Pancreas (tissue), 10 donors: ENCODE data around the gene SPTLC2. TPM values are rescaled to one million over a fixed set of nuclear protein-coding genes. Genes with fewer than 3 reads are reported as not detected.

Experiments used
- ATAC-seq, 4 donors: fragments of 200-7000 bp; cut with Tn5 transposase; one replicate each; pipeline versions ENCODE4 v1.8.0 to v1.9.1; 2020; ENCODE audit warnings: mild to moderate bottlenecking in 4 of 4, moderate library complexity in 4 of 4
- DNase-seq, 6 donors: peaks; one replicate each; pipeline ENCODE4 v3.0.0-alpha.2; 2020
- FAIRE-seq: peaks from 2 replicates; lab custom pipeline; 2012; peaks lifted over from hg19 to GRCh38; lab: Jason Lieb, UNC
- H3K27ac ChIP-seq, 4 donors: fragments of 200-600 bp; sonication (generic); 1 replicate in 3 of 4; 2 replicates in 1 of 4; pipeline versions ENCODE4 v1.5.0 to v1.8.0; 2020
- H3K27me3 ChIP-seq, 4 donors: fragments of 200-600 bp; one replicate each; pipeline ENCODE4 v1.8.0; 2021
- H3K36me3 ChIP-seq, 3 donors: fragments of 200-600 bp; sonication (generic) in 1 of 3; one replicate each; pipeline versions ENCODE4 v1.5.0 to v1.8.0; 2020 to 2021
- H3K4me1 ChIP-seq, 3 donors: fragments of 200-600 bp; one replicate each; pipeline ENCODE4 v1.8.0; 2021
- H3K4me3 ChIP-seq, 4 donors: fragments of 200-600 bp; sonication (generic) in 2 of 4; one replicate each; pipeline versions ENCODE4 v1.5.0 to v1.8.0; 2020 to 2021
- H3K9me3 ChIP-seq, 4 donors: fragments of 200-600 bp; one replicate each; pipeline ENCODE4 v1.8.0; 2021
- WGBS, 2 donors: extraction: QIAGEN DNeasy Blood & Tissue Kit; methylation state at CpG; one replicate each; pipeline ENCODE4 v1.1.7; 2013; 5-methylcytosine and 5-hydroxymethylcytosine counted together
- intact Hi-C, 3 donors: fragments of 100-400 bp; cut with DNase I; formaldehyde crosslinking; loops; one replicate each; pipeline versions ENCODE4 v1.11.1 to v1.14.2; 2022
- polyA plus RNA-seq, 2 donors: library from polyadenylated mRNA; stranded (reverse); fragments of 200-250 nt; gene quantifications; one replicate each; pipeline ENCODE4 v1.2.3, GENCODE V29; 2013
- total RNA-seq, 6 donors: library from RNA; stranded (reverse); fragmentation: NEBNext Ultra II Directional in 4 of 6; extraction: Animal tissue kit (Norgen Biotek cat#: 25700) in 4 of 6; gene quantifications; one replicate each; pipeline versions ENCODE4 v1.2.1 to v1.2.4, GENCODE V29; 2021 to 2023
- TF ChIP-seq, protein P1 (sequence below), 4 donors: fragments of 200-600 bp; sonication (generic) in 3 of 4; IDR thresholded peaks; one replicate each; pipeline versions ENCODE4 v1.5.0 to v1.8.0; 2021; ENCODE audit warnings: antibody characterized with exemption in 4 of 4
- donor health status: healthy with polysubstance abuse.
- donor health status: DM: no; HTN: no; CAD: no; lungs with moderate emphysema.
- donor health status: DM: no; HTN: no; CAD: no.
- donor health status: control.
- donor health status: control.
- donor health status: Bipolar disorder and iron deficiency.
- donor health status: DM: yes; HTN: yes; CAD: no.
- donor health status: DM: no; HTN: no; CAD: no.
- donor health status: DM: no; HTN: no; CAD: no.
- donor health status: DM: yes; HTN: yes; CAD: no.

Gene SPTLC2
- total and polyA plus RNA-seq, 8 donors = 3.2 to 19.4 (median 8.7) TPM

- intact Hi-C loops = no loop called here
- no peaks in the 10 kb centered on the region for H3K27me3 ChIP-seq
- DNase-seq = no peak
- ATAC-seq = no peak
- H3K36me3 ChIP-seq = peaks cover 0 to 14% (median 5%) of the 10 kb centered on the region in 3 donors
- 65 to 86% methylated on average over 4 of the region's 4 CpGs for WGBS, 2 donors
- H3K4me1 ChIP-seq = no peaks in the 10 kb centered on the region
- TF ChIP-seq, protein P1, sequence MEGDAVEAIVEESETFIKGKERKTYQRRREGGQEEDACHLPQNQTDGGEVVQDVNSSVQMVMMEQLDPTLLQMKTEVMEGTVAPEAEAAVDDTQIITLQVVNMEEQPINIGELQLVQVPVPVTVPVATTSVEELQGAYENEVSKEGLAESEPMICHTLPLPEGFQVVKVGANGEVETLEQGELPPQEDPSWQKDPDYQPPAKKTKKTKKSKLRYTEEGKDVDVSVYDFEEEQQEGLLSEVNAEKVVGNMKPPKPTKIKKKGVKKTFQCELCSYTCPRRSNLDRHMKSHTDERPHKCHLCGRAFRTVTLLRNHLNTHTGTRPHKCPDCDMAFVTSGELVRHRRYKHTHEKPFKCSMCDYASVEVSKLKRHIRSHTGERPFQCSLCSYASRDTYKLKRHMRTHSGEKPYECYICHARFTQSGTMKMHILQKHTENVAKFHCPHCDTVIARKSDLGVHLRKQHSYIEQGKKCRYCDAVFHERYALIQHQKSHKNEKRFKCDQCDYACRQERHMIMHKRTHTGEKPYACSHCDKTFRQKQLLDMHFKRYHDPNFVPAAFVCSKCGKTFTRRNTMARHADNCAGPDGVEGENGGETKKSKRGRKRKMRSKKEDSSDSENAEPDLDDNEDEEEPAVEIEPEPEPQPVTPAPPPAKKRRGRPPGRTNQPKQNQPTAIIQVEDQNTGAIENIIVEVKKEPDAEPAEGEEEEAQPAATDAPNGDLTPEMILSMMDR (IDR thresholded peaks at IDR 0.05) = no peak
- no peak overlapping the region for H3K27ac ChIP-seq
- FAIRE-seq = no peak
- no peak overlapping the region for H3K4me3 ChIP-seq
- H3K9me3 ChIP-seq = no peaks in the 10 kb centered on the region
Measured at GRCh38 chr14:77556946-77557345, 59.5 kb downstream of the SPTLC2 start.

- ATAC-seq (no peak), FAIRE-seq (no peak), DNase-seq (no peak)
- Histone ChIP-seq H3K36me3 (peaks cover 0 to 17% (median 6%) of the 10 kb centered on the region in 3 donors), H3K4me3 (no peak overlapping the region), H3K27ac (no peak overlapping the region), H3K27me3 (no peaks in the 10 kb centered on the region), H3K4me1 (no peaks in the 10 kb centered on the region), H3K9me3 (no peaks in the 10 kb centered on the region)
- TF ChIP-seq, protein P1 (IDR thresholded peaks at IDR 0.05) = no peak
- intact Hi-C loops = no loop called here
- WGBS, 2 donors = 87 to 89% methylated on average over 9 of the region's 9 CpGs
Measured at GRCh38 chr14:77554816-77555599, 61.4 kb downstream of the SPTLC2 start.

- FAIRE-seq (no peak), DNase-seq (no peak), ATAC-seq (no peak)
- intact Hi-C loops = no loop called here
- no peak overlapping the region for H3K27ac ChIP-seq
- H3K9me3 ChIP-seq = no peaks in the 10 kb centered on the region
- 72 to 75% methylated on average over 5 of the region's 5 CpGs for WGBS, 2 donors
- H3K36me3 ChIP-seq = peaks cover 0 to 18% (median 6%) of the 10 kb centered on the region in 3 donors
- H3K4me1 ChIP-seq = no peaks in the 10 kb centered on the region
- no peaks in the 10 kb centered on the region for H3K27me3 ChIP-seq
- TF ChIP-seq, protein P1 (IDR thresholded peaks at IDR 0.05) = no peak
- H3K4me3 ChIP-seq = no peak overlapping the region
Measured at GRCh38 chr14:77554207-77554606, 62.2 kb downstream of the SPTLC2 start.

DNA sequence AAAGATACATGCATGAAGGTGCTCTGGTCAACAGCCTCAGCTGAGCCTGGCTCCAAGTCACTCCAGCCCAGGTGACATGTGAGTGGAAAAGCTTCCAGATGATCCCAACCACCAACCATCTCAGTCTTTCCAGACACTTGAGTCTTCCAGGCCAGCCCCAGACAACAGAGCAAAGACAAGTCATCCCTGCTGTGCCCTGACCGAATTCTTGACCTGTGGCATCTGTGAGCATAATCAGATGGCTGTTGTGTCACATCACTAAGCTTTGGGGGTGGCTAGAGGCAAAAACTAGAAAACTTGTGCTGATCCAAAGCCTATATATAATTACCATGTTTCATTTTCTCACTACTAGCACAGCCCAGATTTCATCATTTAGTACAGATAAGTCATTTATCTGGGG, 67.0 kb downstream of the SPTLC2 start:
- intact Hi-C loops = no loop called here
- TF ChIP-seq, protein P1 (IDR thresholded peaks at IDR 0.05) = no peak
- ATAC-seq = no peak
- no peak for FAIRE-seq
- H3K36me3 ChIP-seq = peaks cover 0 to 8% (median 6%) of the 10 kb centered on the region in 3 donors
- no peaks in the 10 kb centered on the region for H3K27me3 ChIP-seq
- no peaks in the 10 kb centered on the region for H3K9me3 ChIP-seq
- WGBS, 2 donors = 94 to 97% methylated on average over 1 of the region's 1 CpG
- no peak for DNase-seq
- H3K4me3 ChIP-seq = no peak overlapping the region
- H3K4me1 ChIP-seq = no peaks in the 10 kb centered on the region
- H3K27ac ChIP-seq = no peak overlapping the region
